OCI-M2 (cell line): ENCODE data around the gene EML6.

Source experiments
- DNase-seq: peaks from one replicate; lab custom pipeline; 2025; ENCODE audit not compliant: unreplicated experiment; lab: John Stamatoyannopoulos, UW

EML6 gene

GRCh38 chr2:54706622-54707021 lies 16.8 kb upstream of the EML6 start:
- no peak for DNase-seq

- no peak for DNase-seq
These were observed 14.7 kb upstream of the EML6 start for GRCh38 chr2:54708584-54709335.

- no peak for DNase-seq
These were observed 14.1 kb upstream of the EML6 start for GRCh38 chr2:54709336-54709809.

- no peak for DNase-seq
These were observed 13.2 kb upstream of the EML6 start for GRCh38 chr2:54710216-54710615.

- no peak for DNase-seq
These were observed 10.9 kb upstream of the EML6 start for GRCh38 chr2:54712516-54712915.

- DNase-seq = no peak
These were observed 8.5 kb upstream of the EML6 start for GRCh38 chr2:54714996-54715395.

GRCh38 chr2:54716375-54716774 lies 7.1 kb upstream of the EML6 start:
- DNase-seq = no peak

- DNase-seq = no peak
These were observed 2.9 kb upstream of the EML6 start for GRCh38 chr2:54720563-54720962.

- DNase-seq = no peak
These were observed 821 bp upstream of the EML6 start for GRCh38 chr2:54722641-54723040.

GRCh38 chr2:54723996-54724559 lies 616 bp downstream of the EML6 start:
- no peak for DNase-seq

GRCh38 chr2:54724560-54725342 lies 1.3 kb downstream of the EML6 start:
- no peak for DNase-seq

- no peak for DNase-seq
These were observed 2.1 kb downstream of the EML6 start for GRCh38 chr2:54725343-54726099.

GRCh38 chr2:54726431-54726830 lies 3.0 kb downstream of the EML6 start:
- DNase-seq = no peak

- DNase-seq = no peak
These were observed 3.5 kb downstream of the EML6 start for GRCh38 chr2:54726940-54727339.

GRCh38 chr2:54728669-54729120 lies 5.2 kb downstream of the EML6 start:
- no peak for DNase-seq

- DNase-seq = no peak
These were observed 12.2 kb downstream of the EML6 start for GRCh38 chr2:54735636-54736035.

GRCh38 chr2:54738281-54738680 lies 14.8 kb downstream of the EML6 start:
- no peak for DNase-seq

- DNase-seq = no peak
These were observed 16.9 kb downstream of the EML6 start for GRCh38 chr2:54740333-54740732.

GRCh38 chr2:54741250-54741649 lies 17.8 kb downstream of the EML6 start:
- DNase-seq = no peak

GRCh38 chr2:54750040-54750439 lies 26.6 kb downstream of the EML6 start:
- no peak for DNase-seq

- no peak for DNase-seq
These were observed 29.0 kb downstream of the EML6 start for GRCh38 chr2:54752439-54752838.
